ENCODE data around the gene ZNF407. TPM values are rescaled to one million over a fixed set of nuclear protein-coding genes. Genes with fewer than 3 reads are reported as not detected.

ZNF407 gene
- total RNA-seq, 1 experiment from 2014 or later = 7.6 TPM

DNA sequence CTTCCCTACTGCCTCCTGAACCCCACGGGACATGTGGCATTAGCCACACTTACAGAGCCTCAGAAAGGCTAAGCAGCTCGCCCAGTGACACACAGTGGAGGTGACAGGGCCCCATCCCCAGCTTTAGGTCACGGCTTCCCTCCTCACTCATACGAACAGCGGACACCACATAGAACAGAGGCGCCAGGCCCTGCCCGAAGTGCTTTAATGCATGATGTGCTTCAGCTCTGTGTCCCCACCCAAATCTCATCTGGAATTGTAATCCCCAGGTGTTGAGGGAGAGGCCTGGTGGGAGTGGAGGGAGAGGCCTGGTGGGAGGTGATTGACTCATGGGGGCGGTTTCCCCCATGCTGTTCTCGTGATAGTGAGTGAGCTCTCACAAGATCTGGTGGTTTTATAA is 476.0 kb downstream of the ZNF407 start:
- no peak overlapping the region for H3K4me3 ChIP-seq (replicated peaks in 1 of 2; ENCODE audit: low read depth in 1 of 2, low read length in 2 of 2)
- BruUV-seq (replicated peaks) = no TSS peak
- DNase-seq (ENCODE audit: low read depth, low spot score) = no peak
- no peaks in the 10 kb centered on the region for H3K79me2 ChIP-seq (ENCODE audit: insufficient read depth, low read length)
- intact Hi-C loops (cut with micrococcal nuclease) = no loop called here
- ChIA-PET RAD21 (ENCODE audit: low non-redundant PET in 1 of 2, low total read pairs in 2 of 2, uncharacterized antibody in 2 of 2, unreplicated experiment in 2 of 2) (no interaction called here), CTCF (no interaction called here), POLR2A (no interaction called here)
- no peak overlapping the region for H2AFZ ChIP-seq (ENCODE audit: low read depth, low read length, poor library complexity, severe bottlenecking)
- no peaks in the 10 kb centered on the region for H3K9me2 ChIP-seq (ENCODE audit: insufficient read depth)
- no peak for ATAC-seq
- no peaks in the 10 kb centered on the region for H3K36me3 ChIP-seq (ENCODE audit: control insufficient read depth in 1 of 2, insufficient read depth in 2 of 2, low read length in 2 of 2)
- H3K9ac ChIP-seq (ENCODE audit: low read length) = no peak overlapping the region
- no peaks in the 10 kb centered on the region for H4K20me1 ChIP-seq (ENCODE audit: insufficient read depth)
- no peaks in the 10 kb centered on the region for H3K27me3 ChIP-seq (ENCODE audit: insufficient read depth, low read length)
- H3K9me3 ChIP-seq (ENCODE audit: control insufficient read depth in 1 of 2, insufficient read depth in 1 of 2, low read depth in 1 of 2, low read length in 2 of 2) = peaks cover 7 to 10% of the 10 kb centered on the region in 2 experiments; a peak in 3 of 4 replicates
- no peak overlapping the region for H3K27ac ChIP-seq (ENCODE audit: low read depth, low read length)
- peaks cover 7 to 28% of the 10 kb centered on the region in 2 experiments for H3K4me1 ChIP-seq (ENCODE audit: control insufficient read depth in 1 of 2, insufficient read depth in 2 of 2, low read length in 2 of 2)
- TF ChIP-seq EZH2phosphoT487 (IDR thresholded peaks at IDR 0.05; ENCODE audit: borderline replicate concordance) = no peak
- no peak for TF ChIP-seq SP1 (IDR thresholded peaks at IDR 0.05; ENCODE audit: low read depth)
- no peak for TF ChIP-seq EZH2 (IDR thresholded peaks at IDR 0.05)
- TF ChIP-seq CEBPB (IDR thresholded peaks at IDR 0.05; ENCODE audit: low read depth) = no peak
- TF ChIP-seq, protein P1, sequence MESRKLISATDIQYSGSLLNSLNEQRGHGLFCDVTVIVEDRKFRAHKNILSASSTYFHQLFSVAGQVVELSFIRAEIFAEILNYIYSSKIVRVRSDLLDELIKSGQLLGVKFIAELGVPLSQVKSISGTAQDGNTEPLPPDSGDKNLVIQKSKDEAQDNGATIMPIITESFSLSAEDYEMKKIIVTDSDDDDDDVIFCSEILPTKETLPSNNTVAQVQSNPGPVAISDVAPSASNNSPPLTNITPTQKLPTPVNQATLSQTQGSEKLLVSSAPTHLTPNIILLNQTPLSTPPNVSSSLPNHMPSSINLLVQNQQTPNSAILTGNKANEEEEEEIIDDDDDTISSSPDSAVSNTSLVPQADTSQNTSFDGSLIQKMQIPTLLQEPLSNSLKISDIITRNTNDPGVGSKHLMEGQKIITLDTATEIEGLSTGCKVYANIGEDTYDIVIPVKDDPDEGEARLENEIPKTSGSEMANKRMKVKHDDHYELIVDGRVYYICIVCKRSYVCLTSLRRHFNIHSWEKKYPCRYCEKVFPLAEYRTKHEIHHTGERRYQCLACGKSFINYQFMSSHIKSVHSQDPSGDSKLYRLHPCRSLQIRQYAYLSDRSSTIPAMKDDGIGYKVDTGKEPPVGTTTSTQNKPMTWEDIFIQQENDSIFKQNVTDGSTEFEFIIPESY (IDR thresholded peaks at IDR 0.05; ENCODE audit: extremely low read depth, insufficient replicate concordance, low read length) = no peak
- TF ChIP-seq, protein P2, sequence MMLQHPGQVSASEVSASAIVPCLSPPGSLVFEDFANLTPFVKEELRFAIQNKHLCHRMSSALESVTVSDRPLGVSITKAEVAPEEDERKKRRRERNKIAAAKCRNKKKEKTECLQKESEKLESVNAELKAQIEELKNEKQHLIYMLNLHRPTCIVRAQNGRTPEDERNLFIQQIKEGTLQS (IDR thresholded peaks at IDR 0.05) = no peak
- TF ChIP-seq POLR2A (IDR thresholded peaks at IDR 0.05; ENCODE audit: borderline replicate concordance, extremely low read depth, insufficient read depth, insufficient read length) = no peak
- TF ChIP-seq POLR2AphosphoS5 (IDR thresholded peaks at IDR 0.05; ENCODE audit: low read depth, low read length) = no peak
- no peak for TF ChIP-seq FOSL1 (IDR thresholded peaks at IDR 0.05; ENCODE audit: low read depth)
- TF ChIP-seq SRF (IDR thresholded peaks at IDR 0.05; ENCODE audit: low read depth) = no peak
- no peak for TF ChIP-seq EGR1 (IDR thresholded peaks at IDR 0.05; ENCODE audit: low read depth)
- no peak for TF ChIP-seq ZFX (IDR thresholded peaks at IDR 0.05)
- TF ChIP-seq ZNF274 (IDR thresholded peaks at IDR 0.05; ENCODE audit: low read depth, low read length) = no peak
- TF ChIP-seq, protein P3, sequence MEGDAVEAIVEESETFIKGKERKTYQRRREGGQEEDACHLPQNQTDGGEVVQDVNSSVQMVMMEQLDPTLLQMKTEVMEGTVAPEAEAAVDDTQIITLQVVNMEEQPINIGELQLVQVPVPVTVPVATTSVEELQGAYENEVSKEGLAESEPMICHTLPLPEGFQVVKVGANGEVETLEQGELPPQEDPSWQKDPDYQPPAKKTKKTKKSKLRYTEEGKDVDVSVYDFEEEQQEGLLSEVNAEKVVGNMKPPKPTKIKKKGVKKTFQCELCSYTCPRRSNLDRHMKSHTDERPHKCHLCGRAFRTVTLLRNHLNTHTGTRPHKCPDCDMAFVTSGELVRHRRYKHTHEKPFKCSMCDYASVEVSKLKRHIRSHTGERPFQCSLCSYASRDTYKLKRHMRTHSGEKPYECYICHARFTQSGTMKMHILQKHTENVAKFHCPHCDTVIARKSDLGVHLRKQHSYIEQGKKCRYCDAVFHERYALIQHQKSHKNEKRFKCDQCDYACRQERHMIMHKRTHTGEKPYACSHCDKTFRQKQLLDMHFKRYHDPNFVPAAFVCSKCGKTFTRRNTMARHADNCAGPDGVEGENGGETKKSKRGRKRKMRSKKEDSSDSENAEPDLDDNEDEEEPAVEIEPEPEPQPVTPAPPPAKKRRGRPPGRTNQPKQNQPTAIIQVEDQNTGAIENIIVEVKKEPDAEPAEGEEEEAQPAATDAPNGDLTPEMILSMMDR (IDR thresholded peaks at IDR 0.05 in 2 of 3, conservative IDR thresholded peaks at IDR 0.05 in 1 of 3; ENCODE audit: borderline replicate concordance in 1 of 3, insufficient read depth in 1 of 3, low read depth in 2 of 3, low read length in 2 of 3) = no peak
- no peak for TF ChIP-seq RAD21 (IDR thresholded peaks at IDR 0.05; ENCODE audit: low read depth)
- no peak for TF ChIP-seq TCF7L2 (IDR thresholded peaks at IDR 0.05; ENCODE audit: borderline replicate concordance, extremely low read depth, insufficient read depth, insufficient read length)
- TF ChIP-seq, protein P4, sequence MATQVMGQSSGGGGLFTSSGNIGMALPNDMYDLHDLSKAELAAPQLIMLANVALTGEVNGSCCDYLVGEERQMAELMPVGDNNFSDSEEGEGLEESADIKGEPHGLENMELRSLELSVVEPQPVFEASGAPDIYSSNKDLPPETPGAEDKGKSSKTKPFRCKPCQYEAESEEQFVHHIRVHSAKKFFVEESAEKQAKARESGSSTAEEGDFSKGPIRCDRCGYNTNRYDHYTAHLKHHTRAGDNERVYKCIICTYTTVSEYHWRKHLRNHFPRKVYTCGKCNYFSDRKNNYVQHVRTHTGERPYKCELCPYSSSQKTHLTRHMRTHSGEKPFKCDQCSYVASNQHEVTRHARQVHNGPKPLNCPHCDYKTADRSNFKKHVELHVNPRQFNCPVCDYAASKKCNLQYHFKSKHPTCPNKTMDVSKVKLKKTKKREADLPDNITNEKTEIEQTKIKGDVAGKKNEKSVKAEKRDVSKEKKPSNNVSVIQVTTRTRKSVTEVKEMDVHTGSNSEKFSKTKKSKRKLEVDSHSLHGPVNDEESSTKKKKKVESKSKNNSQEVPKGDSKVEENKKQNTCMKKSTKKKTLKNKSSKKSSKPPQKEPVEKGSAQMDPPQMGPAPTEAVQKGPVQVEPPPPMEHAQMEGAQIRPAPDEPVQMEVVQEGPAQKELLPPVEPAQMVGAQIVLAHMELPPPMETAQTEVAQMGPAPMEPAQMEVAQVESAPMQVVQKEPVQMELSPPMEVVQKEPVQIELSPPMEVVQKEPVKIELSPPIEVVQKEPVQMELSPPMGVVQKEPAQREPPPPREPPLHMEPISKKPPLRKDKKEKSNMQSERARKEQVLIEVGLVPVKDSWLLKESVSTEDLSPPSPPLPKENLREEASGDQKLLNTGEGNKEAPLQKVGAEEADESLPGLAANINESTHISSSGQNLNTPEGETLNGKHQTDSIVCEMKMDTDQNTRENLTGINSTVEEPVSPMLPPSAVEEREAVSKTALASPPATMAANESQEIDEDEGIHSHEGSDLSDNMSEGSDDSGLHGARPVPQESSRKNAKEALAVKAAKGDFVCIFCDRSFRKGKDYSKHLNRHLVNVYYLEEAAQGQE (IDR thresholded peaks at IDR 0.05; ENCODE audit: low read depth) = no peak
- H3K4me2 ChIP-seq (ENCODE audit: low read length) = no peak overlapping the region
